HAP-1 (cell line): Measurements from ENCODE around the gene PTPN1.

ENCODE experiments used
- DNase-seq, 2 experiments: peaks; one replicate each; pipeline ENCODE4 v3.0.0-alpha.2; 2016 to 2020; ENCODE audit warnings: low spot score in 2 of 2
- H3K27me3 ChIP-seq: fragments of 250-450 bp; sonication (Bioruptor Pico); 2 replicates; pipeline ENCODE4 v1.5.1; 2020; ENCODE audit warnings: low read depth, mild to moderate bottlenecking, moderate library complexity
- H3K36me3 ChIP-seq: fragments of 250-450 bp; sonication (Bioruptor Pico); replicated peaks from 2 replicates; pipeline ENCODE4 v1.5.1; 2020; ENCODE audit warnings: mild to moderate bottlenecking
- H3K4me1 ChIP-seq: fragments of 250-450 bp; sonication (Bioruptor Pico); 2 replicates; pipeline ENCODE4 v1.5.1; 2020; ENCODE audit warnings: mild to moderate bottlenecking
- H3K4me3 ChIP-seq: fragments of 250-450 bp; sonication (Bioruptor Pico); 2 replicates; pipeline ENCODE4 v1.5.1; 2020; ENCODE audit warnings: mild to moderate bottlenecking, moderate library complexity
- H3K9me3 ChIP-seq: fragments of 250-450 bp; sonication (Bioruptor Pico); 2 replicates; pipeline ENCODE4 v1.5.1; 2020; ENCODE audit warnings: mild to moderate bottlenecking, moderate library complexity
- in situ Hi-C: fragments of 300-500 bp; cut with MboI; formaldehyde crosslinking; loops from 3 replicates; pipeline ENCODE4 v1.14.3; 2020; ENCODE audit warnings: low sequenced_read_pairs, inconsistent platforms, mixed read lengths

PTPN1 gene

GRCh38 chr20:50580842-50581544, 70.8 kb downstream of the PTPN1 start:
- Histone ChIP-seq H3K27me3 (no peaks in the 10 kb centered on the region), H3K4me1 (no peaks in the 10 kb centered on the region), H3K4me3 (no peak overlapping the region), H3K9me3 (no peaks in the 10 kb centered on the region), H3K36me3 (peaks cover 50% of the 10 kb centered on the region)
- DNase-seq, result no peak
- in situ Hi-C loops, result no loop called here

GRCh38 chr20:50582092-50582491, 71.9 kb downstream of the PTPN1 start:
- Histone ChIP-seq H3K9me3 (no peaks in the 10 kb centered on the region), H3K4me1 (no peaks in the 10 kb centered on the region), H3K36me3 (peaks cover 47% of the 10 kb centered on the region), H3K4me3 (no peak overlapping the region), H3K27me3 (no peaks in the 10 kb centered on the region)
- in situ Hi-C loops, result no loop called here
- no peak for DNase-seq

- H3K27me3 ChIP-seq, result no peaks in the 10 kb centered on the region
- in situ Hi-C loops, result no loop called here
- no peaks in the 10 kb centered on the region for H3K4me1 ChIP-seq
- peaks cover 42% of the 10 kb centered on the region for H3K36me3 ChIP-seq
- H3K4me3 ChIP-seq, result no peak overlapping the region
- no peaks in the 10 kb centered on the region for H3K9me3 ChIP-seq
- DNase-seq, result no peak
Measured at GRCh38 chr20:50582591-50583234, 72.5 kb downstream of the PTPN1 start.

- in situ Hi-C loops, result no loop called here
- H3K9me3 ChIP-seq, result no peaks in the 10 kb centered on the region
- no peak for DNase-seq
- H3K36me3 ChIP-seq, result peaks cover 34% of the 10 kb centered on the region
- H3K4me3 ChIP-seq, result no peak overlapping the region
- H3K27me3 ChIP-seq, result no peaks in the 10 kb centered on the region
- no peaks in the 10 kb centered on the region for H3K4me1 ChIP-seq
Measured at GRCh38 chr20:50583442-50584150, 73.4 kb downstream of the PTPN1 start.

DNA sequence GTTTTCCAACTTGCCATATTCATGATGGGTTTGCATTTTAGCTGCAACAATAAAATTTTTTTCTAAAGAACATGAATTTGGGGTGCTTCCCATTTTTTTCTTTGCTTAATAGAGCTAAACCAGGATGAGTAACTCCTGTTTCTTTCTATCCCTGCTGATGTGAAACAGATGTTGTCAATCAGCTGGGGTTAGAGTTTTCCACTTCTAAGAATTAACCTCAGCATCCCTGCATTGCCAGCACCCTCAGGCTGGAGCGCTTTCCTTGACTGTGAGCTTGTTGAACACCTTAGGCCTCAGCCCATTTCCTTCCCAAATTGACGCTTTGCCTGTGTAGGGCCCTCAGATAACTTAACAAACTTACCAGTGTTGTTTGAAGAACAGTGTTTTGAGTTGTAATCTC, 74.5 kb downstream of the PTPN1 start:
- Histone ChIP-seq H3K36me3 (peaks cover 25% of the 10 kb centered on the region), H3K4me1 (no peaks in the 10 kb centered on the region), H3K4me3 (no peak overlapping the region), H3K9me3 (no peaks in the 10 kb centered on the region), H3K27me3 (no peaks in the 10 kb centered on the region)
- in situ Hi-C loops, result no loop called here
- DNase-seq, result no peak

DNA sequence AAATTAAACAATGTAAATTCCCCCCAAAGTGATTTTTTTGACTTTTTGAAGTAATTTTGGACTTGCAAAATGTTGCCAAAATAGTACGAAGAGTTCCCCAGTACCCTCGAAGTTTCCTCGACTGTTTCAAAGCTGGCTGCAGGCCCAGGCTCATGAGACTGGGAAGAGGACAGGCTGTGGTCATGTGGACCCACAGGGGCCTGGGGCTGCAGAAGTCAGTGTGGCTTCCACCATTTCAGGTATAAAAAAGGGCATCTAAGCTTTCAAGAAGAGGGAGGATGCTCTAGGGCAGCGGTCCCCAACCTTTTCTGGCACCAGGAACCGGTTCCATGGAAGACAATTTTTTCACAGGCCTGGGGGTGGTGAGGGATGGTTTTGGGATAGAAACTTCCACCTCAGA, 75.0 kb downstream of the PTPN1 start:
- no peak for DNase-seq
- no peaks in the 10 kb centered on the region for H3K27me3 ChIP-seq
- in situ Hi-C loops, result no loop called here
- no peaks in the 10 kb centered on the region for H3K4me1 ChIP-seq
- H3K36me3 ChIP-seq, result peaks cover 20% of the 10 kb centered on the region
- H3K9me3 ChIP-seq, result no peaks in the 10 kb centered on the region
- H3K4me3 ChIP-seq, result no peak overlapping the region

- no peaks in the 10 kb centered on the region for H3K9me3 ChIP-seq
- H3K36me3 ChIP-seq, result peaks cover 15% of the 10 kb centered on the region
- no peaks in the 10 kb centered on the region for H3K27me3 ChIP-seq
- in situ Hi-C loops, result no loop called here
- H3K4me1 ChIP-seq, result no peaks in the 10 kb centered on the region
- no peak overlapping the region for H3K4me3 ChIP-seq
- DNase-seq, result no peak
Measured at GRCh38 chr20:50585678-50586077, 75.5 kb downstream of the PTPN1 start.

DNA sequence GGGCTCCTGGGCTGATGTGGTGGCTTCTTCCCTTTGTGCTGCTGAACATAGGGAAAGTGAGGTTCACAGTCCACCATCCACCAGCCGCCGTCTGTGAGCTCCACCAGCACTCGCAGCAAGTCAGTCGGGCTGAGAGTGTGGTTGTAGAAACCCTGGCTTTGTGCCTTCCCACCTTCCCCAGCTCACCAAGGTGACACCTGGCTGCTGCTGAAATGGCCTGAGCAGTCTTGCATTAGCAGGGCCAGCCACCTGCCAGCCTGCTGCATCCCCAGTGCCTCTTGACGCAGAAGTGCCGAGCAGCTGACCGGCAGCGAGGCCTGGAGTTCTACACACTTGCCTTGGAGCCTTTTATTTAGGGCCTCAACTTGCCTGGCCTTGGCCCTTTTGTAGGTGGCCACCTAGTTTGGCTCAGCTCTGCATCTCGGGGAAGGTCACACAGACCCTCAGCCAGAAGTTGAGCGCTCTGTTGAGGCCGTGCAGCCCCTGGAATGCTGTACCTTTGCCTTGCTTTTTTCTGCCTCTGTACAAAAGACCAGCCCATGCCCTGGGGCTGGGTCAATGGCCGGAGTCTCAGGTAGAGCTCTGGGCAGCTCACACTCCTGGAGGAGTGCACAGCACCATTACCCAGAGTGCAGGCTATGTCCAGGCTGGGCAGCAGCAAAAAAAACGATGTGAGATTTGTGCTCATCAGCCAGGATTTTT, 76.5 kb downstream of the PTPN1 start:
- Histone ChIP-seq H3K36me3 (peaks cover 13% of the 10 kb centered on the region), H3K27me3 (no peaks in the 10 kb centered on the region), H3K4me3 (no peak overlapping the region), H3K9me3 (no peaks in the 10 kb centered on the region), H3K4me1 (no peaks in the 10 kb centered on the region)
- DNase-seq, result no peak
- in situ Hi-C loops, result no loop called here

GRCh38 chr20:50587291-50587961, 77.2 kb downstream of the PTPN1 start:
- Histone ChIP-seq H3K27me3 (no peaks in the 10 kb centered on the region), H3K4me3 (no peak overlapping the region), H3K36me3 (peaks cover 13% of the 10 kb centered on the region), H3K4me1 (no peaks in the 10 kb centered on the region), H3K9me3 (no peaks in the 10 kb centered on the region)
- no peak for DNase-seq
- in situ Hi-C loops, result no loop called here

GRCh38 chr20:50588034-50588736, 78.0 kb downstream of the PTPN1 start:
- H3K36me3 ChIP-seq, result peaks cover 10% of the 10 kb centered on the region
- in situ Hi-C loops, result no loop called here
- H3K9me3 ChIP-seq, result no peaks in the 10 kb centered on the region
- no peak overlapping the region for H3K4me3 ChIP-seq
- DNase-seq, result peak; percentile 42 to 88
- no peaks in the 10 kb centered on the region for H3K4me1 ChIP-seq
- H3K27me3 ChIP-seq, result no peaks in the 10 kb centered on the region

DNA sequence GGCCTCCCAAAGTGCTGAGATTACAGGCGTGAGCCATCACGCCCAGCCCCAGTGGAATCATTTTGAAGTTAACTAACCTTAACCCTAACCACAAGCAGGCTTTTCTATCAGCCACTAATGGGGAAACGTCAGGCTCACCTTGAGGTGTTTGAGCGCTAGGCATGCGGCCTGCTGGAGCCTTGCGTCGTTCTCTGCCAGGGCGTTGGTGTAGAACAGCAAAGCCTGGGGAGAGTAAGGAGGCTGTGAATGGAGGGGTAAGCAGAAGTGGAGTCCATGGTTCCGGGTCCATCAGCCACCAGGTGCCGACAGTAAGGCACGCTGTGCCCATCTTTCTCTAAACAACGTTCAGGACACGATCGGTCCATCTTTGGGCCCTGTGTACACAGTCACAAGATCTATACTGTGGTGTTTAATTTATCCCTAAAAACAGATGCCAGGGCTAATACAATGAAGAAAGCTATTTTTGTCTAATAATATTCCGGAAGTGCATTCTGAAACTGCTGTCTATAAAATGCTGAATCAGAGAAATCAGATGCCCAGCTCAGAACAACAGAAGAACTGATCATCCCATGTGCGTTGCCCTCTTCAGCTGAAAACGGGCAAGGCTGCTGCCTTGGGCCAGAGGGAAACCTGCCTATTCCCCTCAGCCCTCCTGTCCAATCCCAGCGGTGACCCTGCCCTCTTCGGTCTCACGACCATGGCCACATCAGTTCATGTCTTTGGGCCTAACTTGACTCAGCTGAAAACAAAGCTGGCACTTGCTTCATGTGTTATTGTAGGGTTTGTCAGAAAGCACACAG, 79.6 kb downstream of the PTPN1 start:
- in situ Hi-C loops, result no loop called here
- H3K36me3 ChIP-seq, result peaks cover 3% of the 10 kb centered on the region; the same call in 1 of the 2 replicates

GRCh38 chr20:50590348-50590664, 80.1 kb downstream of the PTPN1 start:
- Histone ChIP-seq H3K27me3 (no peaks in the 10 kb centered on the region), H3K36me3 (peaks cover 3% of the 10 kb centered on the region; the same call in 1 of the 2 replicates), H3K4me3 (no peak overlapping the region), H3K9me3 (no peaks in the 10 kb centered on the region), H3K4me1 (no peaks in the 10 kb centered on the region)
- in situ Hi-C loops, result no loop called here
- DNase-seq, result no peak

More for the DNA sequence above, 79.6 kb downstream of the PTPN1 start:
- Histone ChIP-seq H3K4me1 (no peaks in the 10 kb centered on the region), H3K9me3 (no peaks in the 10 kb centered on the region), H3K4me3 (no peak overlapping the region), H3K27me3 (no peaks in the 10 kb centered on the region)
- DNase-seq, result no peak
